GM13977 (cell line): Measurements from ENCODE around the gene PTPRR.

Experiments used
- DNase-seq: peaks from one replicate; pipeline ENCODE4 v3.0.0; 2012; ENCODE audit warnings: low spot score
- in situ Hi-C: fragments of 300-500 bp; cut with MboI; formaldehyde crosslinking; loops from one replicate; pipeline ENCODE4 v1.12.0; 2022; ENCODE audit warnings: low sequenced_read_pairs, low pct_unique_long_range_greater_than_20kb, mixed read lengths, inconsistent platforms; ENCODE audit not compliant: unreplicated experiment
- TF ChIP-seq, protein P1 (sequence below): IDR thresholded peaks from 2 replicates; pipeline ENCODE4 v1.5.1; 2012; ENCODE audit warnings: mild to moderate bottlenecking, control low read depth; ENCODE audit not compliant: insufficient read depth; ENCODE audit errors: extremely low read depth, missing control alignments

The PTPRR gene

DNA sequence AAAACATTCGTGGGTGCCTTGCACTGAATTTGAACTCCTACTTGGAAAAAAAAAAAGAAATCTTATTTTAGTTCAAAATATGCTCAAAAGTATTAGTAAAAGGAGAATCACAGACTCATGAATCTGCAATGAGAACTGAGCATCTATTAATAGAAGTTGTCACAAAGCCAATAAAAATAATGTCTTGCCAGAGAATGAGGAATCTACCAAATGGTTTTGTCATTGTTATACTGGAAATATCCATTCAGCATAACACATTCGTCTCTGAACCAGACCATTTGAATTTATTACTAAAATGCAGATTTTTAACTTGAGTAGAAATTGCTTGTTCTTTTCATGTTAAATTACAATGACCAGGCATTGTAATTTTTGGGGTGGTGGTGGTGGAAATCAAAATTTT lies 271.7 kb downstream of the PTPRR start:
- TF ChIP-seq, protein P1, sequence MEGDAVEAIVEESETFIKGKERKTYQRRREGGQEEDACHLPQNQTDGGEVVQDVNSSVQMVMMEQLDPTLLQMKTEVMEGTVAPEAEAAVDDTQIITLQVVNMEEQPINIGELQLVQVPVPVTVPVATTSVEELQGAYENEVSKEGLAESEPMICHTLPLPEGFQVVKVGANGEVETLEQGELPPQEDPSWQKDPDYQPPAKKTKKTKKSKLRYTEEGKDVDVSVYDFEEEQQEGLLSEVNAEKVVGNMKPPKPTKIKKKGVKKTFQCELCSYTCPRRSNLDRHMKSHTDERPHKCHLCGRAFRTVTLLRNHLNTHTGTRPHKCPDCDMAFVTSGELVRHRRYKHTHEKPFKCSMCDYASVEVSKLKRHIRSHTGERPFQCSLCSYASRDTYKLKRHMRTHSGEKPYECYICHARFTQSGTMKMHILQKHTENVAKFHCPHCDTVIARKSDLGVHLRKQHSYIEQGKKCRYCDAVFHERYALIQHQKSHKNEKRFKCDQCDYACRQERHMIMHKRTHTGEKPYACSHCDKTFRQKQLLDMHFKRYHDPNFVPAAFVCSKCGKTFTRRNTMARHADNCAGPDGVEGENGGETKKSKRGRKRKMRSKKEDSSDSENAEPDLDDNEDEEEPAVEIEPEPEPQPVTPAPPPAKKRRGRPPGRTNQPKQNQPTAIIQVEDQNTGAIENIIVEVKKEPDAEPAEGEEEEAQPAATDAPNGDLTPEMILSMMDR, result no peak
- in situ Hi-C loops, result no loop called here
- DNase-seq, result no peak

DNA sequence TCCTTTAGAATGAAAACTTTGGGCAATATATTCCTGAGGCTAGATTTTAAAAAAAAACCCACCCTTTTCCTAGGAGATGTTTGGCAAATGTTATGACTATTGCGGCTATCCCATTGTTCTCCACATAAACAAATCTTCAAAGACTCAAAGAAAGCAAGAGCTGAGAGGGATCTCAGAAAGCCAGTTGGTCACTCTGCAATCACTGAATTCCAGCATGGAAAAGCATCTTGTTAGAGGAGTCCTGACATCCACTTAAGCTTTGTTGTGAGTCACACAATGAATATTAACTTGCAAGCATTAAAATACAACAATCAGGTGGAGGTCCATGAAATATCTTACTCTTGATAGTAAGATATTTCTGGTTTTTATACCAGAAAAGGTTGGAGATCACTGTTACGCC lies 272.3 kb downstream of the PTPRR start:
- no peak for DNase-seq
- TF ChIP-seq, protein P1, result no peak
- in situ Hi-C loops, result no loop called here

DNA sequence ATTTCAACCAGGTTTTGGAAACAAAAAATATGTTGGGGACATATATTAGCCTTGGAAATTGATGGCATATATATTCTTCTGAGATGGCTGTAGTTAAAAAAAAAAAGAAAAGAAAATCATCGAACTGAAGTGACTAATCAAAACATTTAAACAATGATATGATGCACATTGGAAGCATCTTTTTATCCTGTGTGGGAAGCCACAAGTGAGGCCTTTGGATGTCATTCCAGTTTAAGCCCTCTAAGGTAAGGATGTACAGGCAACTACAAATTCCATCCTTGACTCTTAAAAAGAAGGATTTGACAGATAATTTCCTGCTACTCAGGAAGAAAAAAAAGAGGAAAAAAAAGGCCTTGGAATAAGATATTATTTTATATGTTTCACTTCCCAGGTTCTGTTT lies 273.7 kb downstream of the PTPRR start:
- DNase-seq, result no peak
- TF ChIP-seq, protein P1, result no peak
- in situ Hi-C loops, result no loop called here

DNA sequence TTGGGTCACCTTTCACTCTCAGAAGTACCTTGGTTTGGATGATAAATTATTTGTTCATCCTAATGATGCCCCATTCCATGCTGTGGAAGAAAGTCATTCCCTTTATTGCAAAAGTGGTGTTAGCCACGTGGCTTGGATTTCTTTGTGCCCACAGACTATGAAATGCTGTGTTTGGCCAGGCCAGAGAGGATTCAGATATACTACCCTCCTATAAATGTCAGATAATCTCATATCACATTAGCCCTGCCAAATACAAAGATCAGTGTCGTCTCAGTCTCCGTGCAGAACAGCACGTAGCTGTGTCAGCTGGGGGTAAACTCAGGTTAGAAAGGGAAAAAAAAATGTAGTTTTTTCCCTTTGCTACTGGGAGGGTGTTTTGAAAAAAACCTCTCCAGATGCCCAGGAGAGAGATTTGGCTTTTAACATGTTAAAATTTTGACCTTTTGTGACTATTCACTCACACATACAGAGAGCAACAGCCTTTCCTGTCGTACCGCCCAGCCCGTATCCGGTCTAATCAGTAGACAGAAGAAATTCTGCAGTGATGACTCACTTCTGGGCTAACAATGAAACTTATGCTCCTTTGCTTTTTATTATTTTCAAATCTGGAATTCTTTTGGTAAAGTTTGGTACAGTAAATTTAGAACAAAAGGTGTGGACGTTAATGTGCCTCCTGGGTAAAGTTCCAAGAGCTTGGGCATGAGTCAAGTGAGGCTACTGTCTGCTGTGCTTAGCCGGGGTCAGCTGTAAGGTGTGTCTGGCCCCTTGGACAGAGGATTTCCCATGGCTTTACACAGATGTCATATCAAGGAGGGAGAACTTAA lies 274.8 kb downstream of the PTPRR start:
- no peak for DNase-seq
- TF ChIP-seq, protein P1, result no peak
- in situ Hi-C loops, result no loop called here

DNA sequence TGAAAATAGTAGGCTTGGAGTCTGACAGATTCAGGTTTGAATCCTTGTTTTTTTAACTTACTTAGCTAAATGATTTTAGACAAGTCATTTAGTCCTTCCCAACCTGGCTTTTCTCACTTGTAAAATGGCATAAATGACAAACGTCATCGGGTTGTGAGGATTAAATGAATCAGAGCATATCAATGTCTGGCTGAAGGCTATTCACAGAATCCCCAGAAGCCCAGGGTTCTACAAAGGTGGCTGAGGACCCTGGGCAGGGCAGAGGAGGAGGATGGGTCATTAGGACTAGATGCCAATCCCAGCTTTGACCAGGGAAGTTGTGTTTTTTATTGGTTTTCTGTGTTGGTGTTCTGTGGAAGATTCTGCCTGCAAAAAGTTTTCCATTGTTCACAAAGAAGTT lies 275.7 kb downstream of the PTPRR start:
- TF ChIP-seq, protein P1, result no peak
- in situ Hi-C loops, result no loop called here
- DNase-seq, result no peak

DNA sequence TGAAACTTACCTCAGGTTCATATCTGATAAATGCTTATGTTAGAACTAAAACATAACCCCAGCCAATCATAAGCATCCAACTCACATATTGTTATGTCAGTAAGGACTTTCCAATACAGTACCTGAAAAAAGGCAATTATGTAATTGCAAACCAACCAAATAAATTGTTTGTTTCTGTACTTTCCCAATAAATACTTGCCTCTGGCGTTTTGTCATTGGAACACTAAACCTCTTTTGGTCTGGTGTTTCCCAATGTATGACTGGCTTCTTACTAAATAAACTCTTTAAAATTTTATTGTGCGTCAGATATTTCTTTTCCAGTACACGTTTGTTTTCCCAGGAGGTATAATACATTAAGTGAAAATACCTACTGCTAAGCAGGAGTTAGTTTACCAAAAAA lies 276.6 kb downstream of the PTPRR start:
- TF ChIP-seq, protein P1, result no peak
- in situ Hi-C loops, result no loop called here
- no peak for DNase-seq
